ENCODE data around the gene ITGA6. TPM values are rescaled to one million over a fixed set of nuclear protein-coding genes. Genes with fewer than 3 reads are reported as not detected.

ITGA6 gene
- total RNA-seq, 6 experiments from 2014 or later, result 10.7 to 26.8 (median 17.2) TPM

DNA sequence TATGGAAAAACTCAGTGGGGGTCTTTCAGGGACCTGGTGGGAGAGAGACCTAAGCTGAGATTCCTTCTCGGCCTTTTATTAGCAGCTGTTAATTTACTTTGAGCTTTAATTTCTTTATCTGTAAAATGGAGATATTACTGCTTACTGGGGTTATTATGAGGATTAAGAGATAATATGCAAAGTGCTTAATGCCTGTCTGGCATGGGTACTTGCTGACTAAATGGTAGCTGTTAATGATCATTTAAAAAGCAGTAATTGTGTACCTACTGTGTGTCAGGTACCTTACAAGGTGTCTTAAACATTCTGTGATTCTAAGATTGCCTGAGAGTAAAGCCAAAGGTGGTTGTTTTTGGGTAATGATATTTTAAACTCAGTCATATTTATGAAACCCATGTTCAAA, 2.6 kb downstream of the ITGA6 start:
- H3K4me3 ChIP-seq, result no peak overlapping the region

DNA sequence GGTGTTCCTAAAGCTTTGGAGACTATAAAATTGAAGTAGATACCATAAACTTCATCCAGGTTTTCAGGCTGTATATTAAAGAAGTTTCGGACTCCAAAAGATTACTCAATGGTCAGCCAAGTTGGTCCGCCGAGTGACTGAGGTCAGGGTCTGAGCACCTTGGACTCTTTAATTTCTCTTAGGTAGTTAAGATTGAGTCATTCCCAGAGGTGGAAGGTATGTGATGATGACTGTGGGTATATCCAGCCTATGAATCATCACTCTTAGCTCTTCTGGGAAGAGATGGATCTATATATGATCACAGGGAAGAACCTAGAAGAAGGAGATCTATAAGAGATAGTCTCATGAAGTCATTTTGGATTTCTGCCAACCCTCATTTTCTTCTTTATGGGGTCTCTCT, 3.3 kb downstream of the ITGA6 start:
- Histone ChIP-seq H3K4me1 (peaks cover 0 to 36% (median 6%) of the 10 kb centered on the region in 4 donors), H3K36me3 (no peaks in the 10 kb centered on the region), H3K4me3 (no peak overlapping the region), H3K27ac (no peak overlapping the region), H3K27me3 (no peaks in the 10 kb centered on the region), H3K9me3 (no peaks in the 10 kb centered on the region)
- 74% methylated on average over 3 of the region's 3 CpGs for WGBS (ENCODE audit: insufficient coverage, low coverage, low lambda C conversion rate, missing lambda C conversion rate)
- TF ChIP-seq POLR2A (IDR thresholded peaks at IDR 0.05), result no peak
- TF ChIP-seq, protein P1, sequence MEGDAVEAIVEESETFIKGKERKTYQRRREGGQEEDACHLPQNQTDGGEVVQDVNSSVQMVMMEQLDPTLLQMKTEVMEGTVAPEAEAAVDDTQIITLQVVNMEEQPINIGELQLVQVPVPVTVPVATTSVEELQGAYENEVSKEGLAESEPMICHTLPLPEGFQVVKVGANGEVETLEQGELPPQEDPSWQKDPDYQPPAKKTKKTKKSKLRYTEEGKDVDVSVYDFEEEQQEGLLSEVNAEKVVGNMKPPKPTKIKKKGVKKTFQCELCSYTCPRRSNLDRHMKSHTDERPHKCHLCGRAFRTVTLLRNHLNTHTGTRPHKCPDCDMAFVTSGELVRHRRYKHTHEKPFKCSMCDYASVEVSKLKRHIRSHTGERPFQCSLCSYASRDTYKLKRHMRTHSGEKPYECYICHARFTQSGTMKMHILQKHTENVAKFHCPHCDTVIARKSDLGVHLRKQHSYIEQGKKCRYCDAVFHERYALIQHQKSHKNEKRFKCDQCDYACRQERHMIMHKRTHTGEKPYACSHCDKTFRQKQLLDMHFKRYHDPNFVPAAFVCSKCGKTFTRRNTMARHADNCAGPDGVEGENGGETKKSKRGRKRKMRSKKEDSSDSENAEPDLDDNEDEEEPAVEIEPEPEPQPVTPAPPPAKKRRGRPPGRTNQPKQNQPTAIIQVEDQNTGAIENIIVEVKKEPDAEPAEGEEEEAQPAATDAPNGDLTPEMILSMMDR (IDR thresholded peaks at IDR 0.05), result no peak
- no peak for DNase-seq
- intact Hi-C loops (cut with DNase I), result no loop called here
- no peak for ATAC-seq

More for the DNA sequence above, 2.6 kb downstream of the ITGA6 start:
- no peak for DNase-seq
- Histone ChIP-seq H3K27me3 (no peaks in the 10 kb centered on the region), H3K36me3 (no peaks in the 10 kb centered on the region), H3K4me1 (peaks cover 0 to 31% (median 6%) of the 10 kb centered on the region in 4 donors), H3K9me3 (no peaks in the 10 kb centered on the region), H3K27ac (no peak overlapping the region)
- intact Hi-C loops (cut with DNase I), result no loop called here
- TF ChIP-seq, protein P1 (IDR thresholded peaks at IDR 0.05), result no peak
- TF ChIP-seq POLR2A (IDR thresholded peaks at IDR 0.05), result no peak
- ATAC-seq, result no peak
- WGBS (ENCODE audit: insufficient coverage, low coverage, low lambda C conversion rate, missing lambda C conversion rate), result 50% methylated on average over 1 of the region's 1 CpG

DNA sequence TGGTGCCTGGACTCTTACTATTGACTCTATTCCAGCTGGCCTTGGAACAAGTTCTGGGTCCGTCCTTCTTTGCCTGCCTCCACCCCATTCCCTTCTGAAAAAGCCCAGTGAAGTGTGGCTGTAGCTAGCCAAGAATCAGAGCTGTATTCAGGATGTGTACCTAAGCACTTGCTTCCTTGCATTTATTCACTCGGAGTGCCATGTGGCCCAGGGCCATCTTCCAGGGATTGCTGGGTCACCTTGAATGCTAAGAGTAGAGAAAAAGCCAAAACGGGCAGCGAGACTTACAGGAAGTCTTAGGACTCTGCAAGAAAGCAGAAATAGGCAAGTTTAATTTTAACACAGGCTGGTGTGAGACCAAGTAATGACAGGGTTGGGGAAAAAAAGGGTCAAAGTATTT, 4.1 kb downstream of the ITGA6 start:
- WGBS (ENCODE audit: insufficient coverage, low coverage, low lambda C conversion rate, missing lambda C conversion rate), result 18% methylated on average over 4 of the region's 4 CpGs
- ATAC-seq, result no peak
- no peak overlapping the region for H3K4me3 ChIP-seq

DNA sequence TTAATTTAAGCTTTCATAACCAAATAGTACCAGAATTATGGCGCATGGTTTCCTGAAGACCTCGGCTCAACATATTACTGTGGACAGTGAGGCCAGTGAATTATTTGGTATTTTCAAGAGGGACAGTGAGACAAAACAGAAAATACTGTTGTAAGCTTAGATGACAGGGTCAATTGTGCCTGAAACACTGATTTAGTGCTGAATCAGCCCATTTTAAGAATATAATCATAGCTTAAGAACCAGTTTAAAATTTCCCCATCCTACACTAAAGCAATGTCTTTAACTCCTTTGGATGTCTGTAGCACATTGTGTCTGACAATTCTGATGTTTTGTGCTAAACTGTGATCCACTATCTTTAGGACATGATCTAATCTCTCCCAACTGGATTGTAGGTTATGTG, 4.6 kb downstream of the ITGA6 start:
- no peak for ATAC-seq
- Histone ChIP-seq H3K4me3 (no peak overlapping the region), H3K4me1 (peaks cover 0 to 36% (median 4%) of the 10 kb centered on the region in 4 donors), H3K36me3 (no peaks in the 10 kb centered on the region), H3K27me3 (no peaks in the 10 kb centered on the region), H3K27ac (no peak overlapping the region), H3K9me3 (no peaks in the 10 kb centered on the region)
- 80% methylated on average over 2 of the region's 2 CpGs for WGBS (ENCODE audit: insufficient coverage, low coverage, low lambda C conversion rate, missing lambda C conversion rate)
- no peak for DNase-seq
- intact Hi-C loops (cut with DNase I), result no loop called here
- no peak for TF ChIP-seq POLR2A (IDR thresholded peaks at IDR 0.05)
- TF ChIP-seq, protein P1 (IDR thresholded peaks at IDR 0.05), result no peak

More for the DNA sequence above, 4.1 kb downstream of the ITGA6 start:
- H3K27ac ChIP-seq, result no peak overlapping the region
- H3K9me3 ChIP-seq, result no peaks in the 10 kb centered on the region
- no peaks in the 10 kb centered on the region for H3K36me3 ChIP-seq
- peaks cover 0 to 36% (median 6%) of the 10 kb centered on the region in 4 donors for H3K4me1 ChIP-seq
- no peak for DNase-seq
- H3K27me3 ChIP-seq, result no peaks in the 10 kb centered on the region
- intact Hi-C loops (cut with DNase I), result no loop called here
- TF ChIP-seq, protein P1 (IDR thresholded peaks at IDR 0.05), result no peak
- TF ChIP-seq POLR2A (IDR thresholded peaks at IDR 0.05), result no peak

DNA sequence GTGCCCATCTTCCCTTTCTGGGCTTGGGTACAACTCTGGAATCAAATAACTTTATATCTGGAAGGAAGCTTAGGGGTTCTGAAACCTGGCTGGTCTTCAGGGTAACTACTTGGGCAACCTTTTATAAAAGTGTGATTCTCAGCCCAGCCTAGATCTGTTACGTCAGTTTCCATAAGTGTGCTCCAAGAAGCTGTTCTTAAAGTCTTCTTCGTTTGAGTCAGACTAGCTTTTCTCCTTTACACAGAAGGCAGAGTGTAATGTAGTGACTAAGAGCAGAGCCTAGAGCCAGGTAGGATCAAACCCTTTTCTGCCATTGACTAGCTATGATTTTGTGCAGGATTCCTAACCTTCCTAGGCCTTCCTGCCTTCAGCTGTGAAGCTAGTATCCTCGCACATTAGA, 5.8 kb downstream of the ITGA6 start:
- Histone ChIP-seq H3K36me3 (no peaks in the 10 kb centered on the region), H3K4me3 (no peak overlapping the region), H3K27me3 (no peaks in the 10 kb centered on the region), H3K9me3 (no peaks in the 10 kb centered on the region), H3K4me1 (peaks cover 0 to 36% (median 3%) of the 10 kb centered on the region in 4 donors), H3K27ac (no peak overlapping the region)
- ATAC-seq, result no peak
- DNase-seq, result no peak
- intact Hi-C loops (cut with DNase I), result no loop called here
- TF ChIP-seq, protein P1 (IDR thresholded peaks at IDR 0.05), result no peak
- WGBS (ENCODE audit: insufficient coverage, low coverage, low lambda C conversion rate, missing lambda C conversion rate), result 95% methylated on average over 3 of the region's 3 CpGs
